ENCODE data around the gene MIB1.

DNA sequence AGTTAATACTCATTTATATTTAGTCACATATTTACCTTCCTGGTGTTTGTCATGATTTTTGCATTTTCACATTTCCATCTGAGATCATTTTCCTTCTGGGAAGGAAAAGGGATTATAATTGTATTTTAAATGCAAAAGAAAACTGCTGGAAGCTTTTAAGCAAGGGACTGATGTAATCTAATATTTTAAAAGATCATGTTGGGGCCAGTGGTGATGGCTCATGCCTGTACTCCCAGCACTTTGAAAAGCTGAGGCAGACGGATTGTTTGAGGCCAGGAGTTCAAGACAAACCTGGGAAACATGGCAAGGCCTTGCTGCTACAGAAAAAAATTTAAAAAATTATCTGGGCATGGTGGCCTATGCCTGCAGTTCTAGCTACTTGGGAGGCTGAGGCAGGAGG, 149.0 kb downstream of the MIB1 start:
- TF ChIP-seq GATA2 (IDR thresholded peaks at IDR 0.05; ENCODE audit: low read depth, low read length), result no peak
- TF ChIP-seq GATA3 (IDR thresholded peaks at IDR 0.05; ENCODE audit: low read depth, low read length), result no peak

Data from SH-SY5Y (cell line).